Neural cell (in vitro differentiated cells): Measurements from ENCODE around the gene CRTC3.

Experiments used
- EP300 ChIP-seq: fragments of 450-650 bp; conservative IDR thresholded peaks from 2 replicates; pipeline ENCODE4 v1.6.1; 2014; ENCODE audit warnings: antibody characterized with exemption, mild to moderate bottlenecking, moderate library complexity; ENCODE audit not compliant: poor library complexity, severe bottlenecking
- EZH2 ChIP-seq: fragments of 200-600, 300-800 bp; shearing (Covaris generic), sonication (generic); IDR thresholded peaks from 2 replicates; pipeline ENCODE4 v1.6.1; 2014; ENCODE audit warnings: antibody characterized with exemption, low read length, borderline replicate concordance, mild to moderate bottlenecking; ENCODE audit not compliant: insufficient read depth, poor library complexity, severe bottlenecking
- MXI1 ChIP-seq: fragments of 450-650 bp; conservative IDR thresholded peaks from 2 replicates; pipeline ENCODE4 v1.6.1; 2014; ENCODE audit warnings: antibody characterized with exemption, mild to moderate bottlenecking; ENCODE audit not compliant: poor library complexity, severe bottlenecking
- POLR2AphosphoS5 ChIP-seq: IDR thresholded peaks from 2 replicates; pipeline ENCODE4 v1.6.1; 2012
- RAD21 ChIP-seq: fragments of 450-650 bp; conservative IDR thresholded peaks from 2 replicates; pipeline ENCODE4 v1.6.1; 2014; ENCODE audit warnings: antibody characterized with exemption, mild to moderate bottlenecking, moderate library complexity
- SMC3 ChIP-seq: fragments of 450-650 bp; conservative IDR thresholded peaks from 2 replicates; pipeline ENCODE4 v1.6.1; 2014; ENCODE audit warnings: antibody characterized with exemption, mild to moderate bottlenecking, moderate library complexity; ENCODE audit not compliant: poor library complexity
- TAF1 ChIP-seq: IDR thresholded peaks from 2 replicates; pipeline ENCODE4 v1.6.1; 2012; ENCODE audit warnings: low read depth
- TF ChIP-seq, protein P1 (sequence below): fragments of 450-650 bp; IDR thresholded peaks from 2 replicates; pipeline ENCODE4 v1.5.1; 2014; ENCODE audit warnings: antibody characterized with exemption, mild to moderate bottlenecking, moderate library complexity; ENCODE audit not compliant: poor library complexity, severe bottlenecking
- TF ChIP-seq, protein P2 (sequence below): IDR thresholded peaks from 2 replicates; pipeline ENCODE4 v1.6.1; 2012; ENCODE audit warnings: borderline replicate concordance

GRCh38 chr15:90535254-90535653 lies 5.5 kb downstream of the CRTC3 start:
- TF ChIP-seq, protein P1, sequence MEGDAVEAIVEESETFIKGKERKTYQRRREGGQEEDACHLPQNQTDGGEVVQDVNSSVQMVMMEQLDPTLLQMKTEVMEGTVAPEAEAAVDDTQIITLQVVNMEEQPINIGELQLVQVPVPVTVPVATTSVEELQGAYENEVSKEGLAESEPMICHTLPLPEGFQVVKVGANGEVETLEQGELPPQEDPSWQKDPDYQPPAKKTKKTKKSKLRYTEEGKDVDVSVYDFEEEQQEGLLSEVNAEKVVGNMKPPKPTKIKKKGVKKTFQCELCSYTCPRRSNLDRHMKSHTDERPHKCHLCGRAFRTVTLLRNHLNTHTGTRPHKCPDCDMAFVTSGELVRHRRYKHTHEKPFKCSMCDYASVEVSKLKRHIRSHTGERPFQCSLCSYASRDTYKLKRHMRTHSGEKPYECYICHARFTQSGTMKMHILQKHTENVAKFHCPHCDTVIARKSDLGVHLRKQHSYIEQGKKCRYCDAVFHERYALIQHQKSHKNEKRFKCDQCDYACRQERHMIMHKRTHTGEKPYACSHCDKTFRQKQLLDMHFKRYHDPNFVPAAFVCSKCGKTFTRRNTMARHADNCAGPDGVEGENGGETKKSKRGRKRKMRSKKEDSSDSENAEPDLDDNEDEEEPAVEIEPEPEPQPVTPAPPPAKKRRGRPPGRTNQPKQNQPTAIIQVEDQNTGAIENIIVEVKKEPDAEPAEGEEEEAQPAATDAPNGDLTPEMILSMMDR = no peak
- TF ChIP-seq EP300 = no peak
- TF ChIP-seq RAD21 = no peak
- TF ChIP-seq, protein P2, sequence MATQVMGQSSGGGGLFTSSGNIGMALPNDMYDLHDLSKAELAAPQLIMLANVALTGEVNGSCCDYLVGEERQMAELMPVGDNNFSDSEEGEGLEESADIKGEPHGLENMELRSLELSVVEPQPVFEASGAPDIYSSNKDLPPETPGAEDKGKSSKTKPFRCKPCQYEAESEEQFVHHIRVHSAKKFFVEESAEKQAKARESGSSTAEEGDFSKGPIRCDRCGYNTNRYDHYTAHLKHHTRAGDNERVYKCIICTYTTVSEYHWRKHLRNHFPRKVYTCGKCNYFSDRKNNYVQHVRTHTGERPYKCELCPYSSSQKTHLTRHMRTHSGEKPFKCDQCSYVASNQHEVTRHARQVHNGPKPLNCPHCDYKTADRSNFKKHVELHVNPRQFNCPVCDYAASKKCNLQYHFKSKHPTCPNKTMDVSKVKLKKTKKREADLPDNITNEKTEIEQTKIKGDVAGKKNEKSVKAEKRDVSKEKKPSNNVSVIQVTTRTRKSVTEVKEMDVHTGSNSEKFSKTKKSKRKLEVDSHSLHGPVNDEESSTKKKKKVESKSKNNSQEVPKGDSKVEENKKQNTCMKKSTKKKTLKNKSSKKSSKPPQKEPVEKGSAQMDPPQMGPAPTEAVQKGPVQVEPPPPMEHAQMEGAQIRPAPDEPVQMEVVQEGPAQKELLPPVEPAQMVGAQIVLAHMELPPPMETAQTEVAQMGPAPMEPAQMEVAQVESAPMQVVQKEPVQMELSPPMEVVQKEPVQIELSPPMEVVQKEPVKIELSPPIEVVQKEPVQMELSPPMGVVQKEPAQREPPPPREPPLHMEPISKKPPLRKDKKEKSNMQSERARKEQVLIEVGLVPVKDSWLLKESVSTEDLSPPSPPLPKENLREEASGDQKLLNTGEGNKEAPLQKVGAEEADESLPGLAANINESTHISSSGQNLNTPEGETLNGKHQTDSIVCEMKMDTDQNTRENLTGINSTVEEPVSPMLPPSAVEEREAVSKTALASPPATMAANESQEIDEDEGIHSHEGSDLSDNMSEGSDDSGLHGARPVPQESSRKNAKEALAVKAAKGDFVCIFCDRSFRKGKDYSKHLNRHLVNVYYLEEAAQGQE = no peak
- no peak for TF ChIP-seq TAF1
- no peak for TF ChIP-seq SMC3
- TF ChIP-seq POLR2AphosphoS5 = no peak
- no peak for TF ChIP-seq EZH2
- no peak for TF ChIP-seq MXI1
